RWPE2 (cell line): ENCODE measurements around the gene MRPS18A.

Source experiments
- ATAC-seq: fragments of 200-7000 bp; cut with Tn5 transposase; 3 replicates; pipeline ENCODE4 v1.9.1; 2021; ENCODE audit warnings: low read depth
- DNase-seq: peaks from one replicate; pipeline ENCODE4 v3.0.0-alpha.2; 2020; ENCODE audit warnings: low spot score
- H3K27ac ChIP-seq: fragments of 450-650 bp; 2 replicates; pipeline ENCODE4 v1.5.1; 2017; ENCODE audit warnings: mild to moderate bottlenecking; ENCODE audit not compliant: poor library complexity, severe bottlenecking
- H3K27me3 ChIP-seq: fragments of 250-450 bp; sonication (Bioruptor Pico); 2 replicates; pipeline ENCODE4 v1.5.1; 2021; ENCODE audit warnings: mild to moderate bottlenecking, moderate library complexity; ENCODE audit not compliant: insufficient read depth, poor library complexity, severe bottlenecking
- H3K36me3 ChIP-seq: fragments of 250-450 bp; sonication (Bioruptor Pico); 2 replicates; pipeline ENCODE4 v1.5.1; 2020; ENCODE audit warnings: low read depth, mild to moderate bottlenecking, moderate library complexity
- H3K4me1 ChIP-seq: fragments of 250-450 bp; sonication (Bioruptor Pico); 2 replicates; pipeline ENCODE4 v1.5.1; 2021; ENCODE audit warnings: mild to moderate bottlenecking, moderate library complexity; ENCODE audit not compliant: insufficient read depth, poor library complexity, severe bottlenecking
- H3K4me3 ChIP-seq: fragments of 250-450 bp; sonication (Bioruptor Pico); 2 replicates; pipeline ENCODE4 v1.5.1; 2021; ENCODE audit warnings: mild to moderate bottlenecking, moderate library complexity; ENCODE audit not compliant: severe bottlenecking
- H3K9me3 ChIP-seq: fragments of 250-450 bp; sonication (Bioruptor Pico); 2 replicates; pipeline ENCODE4 v1.5.1; 2021; ENCODE audit warnings: mild to moderate bottlenecking, moderate library complexity; ENCODE audit not compliant: severe bottlenecking
- CTCF ChIP-seq: fragments of 450-650 bp; IDR thresholded peaks from one replicate; pipeline ENCODE4 v1.5.1; 2017; ENCODE audit warnings: mild to moderate bottlenecking, moderate library complexity; ENCODE audit not compliant: poor library complexity, severe bottlenecking

The MRPS18A gene

DNA sequence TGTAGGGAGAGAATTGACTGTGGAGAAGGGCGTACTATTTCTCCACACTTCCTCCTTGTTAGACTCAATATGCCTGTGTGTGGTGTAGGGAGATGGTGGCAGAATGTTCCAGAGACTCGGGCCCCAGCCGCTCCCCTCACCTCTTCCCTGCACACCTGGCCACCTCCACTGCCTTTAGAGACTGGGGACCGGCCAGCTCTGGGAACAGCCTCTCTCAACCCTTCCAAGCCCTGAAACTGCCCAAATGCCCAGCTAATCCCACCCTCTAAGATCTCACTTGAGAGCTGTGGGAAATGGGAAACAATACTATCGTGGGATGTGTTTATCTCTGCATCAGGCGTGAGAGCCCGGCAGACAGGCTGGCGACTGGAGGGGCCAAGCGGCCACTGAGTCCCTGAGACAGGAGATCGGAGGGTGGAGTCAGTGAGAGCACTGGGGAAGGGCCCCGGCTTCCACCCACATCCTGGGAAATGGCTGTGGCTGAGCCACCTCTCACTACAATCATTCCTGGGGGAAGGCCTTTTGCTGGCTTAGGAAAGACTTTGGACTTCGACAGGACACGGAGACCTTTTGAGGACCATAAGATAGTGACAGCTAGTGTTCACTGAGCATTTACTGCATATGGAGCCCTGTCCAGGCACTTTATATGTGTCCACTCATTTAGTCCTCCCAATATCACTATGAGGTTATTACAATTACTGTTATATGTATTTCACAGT, 31.0 kb upstream of the MRPS18A start:
- TF ChIP-seq CTCF: no peak

DNA sequence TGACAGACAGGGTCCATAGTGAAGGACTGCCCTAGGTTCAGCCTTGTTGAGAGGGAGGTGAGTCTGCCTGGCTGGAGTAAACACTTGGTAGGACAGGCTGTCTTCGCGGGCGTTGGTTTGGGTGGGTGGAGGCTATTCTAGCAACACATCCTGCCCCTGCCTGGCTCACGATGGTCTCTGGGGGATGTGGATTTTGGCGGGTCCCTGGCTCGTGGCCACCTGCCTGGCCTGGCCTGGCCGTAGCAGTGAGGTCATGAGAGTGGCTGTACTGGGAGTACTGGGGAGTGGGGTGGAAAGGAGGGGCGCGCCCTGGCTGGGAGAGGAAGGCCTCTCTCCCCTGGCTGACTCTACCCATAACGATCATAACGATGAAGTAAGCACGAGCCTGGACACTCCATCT, 30.2 kb upstream of the MRPS18A start:
- no peaks in the 10 kb centered on the region for H3K27me3 ChIP-seq
- TF ChIP-seq CTCF: no peak
- no peak for ATAC-seq

More for the DNA sequence above, 31.0 kb upstream of the MRPS18A start:
- ATAC-seq (no peak), DNase-seq (no peak)
- H3K4me1 ChIP-seq: no peaks in the 10 kb centered on the region
- H3K4me3 ChIP-seq: no peak overlapping the region
- no peak overlapping the region for H3K27ac ChIP-seq
- no peaks in the 10 kb centered on the region for H3K36me3 ChIP-seq
- no peaks in the 10 kb centered on the region for H3K27me3 ChIP-seq
- H3K9me3 ChIP-seq: no peaks in the 10 kb centered on the region

GRCh38 chr6:43717389-43717788, 29.8 kb upstream of the MRPS18A start:
- Histone ChIP-seq H3K4me3 (no peak overlapping the region), H3K36me3 (no peaks in the 10 kb centered on the region), H3K4me1 (no peaks in the 10 kb centered on the region), H3K9me3 (no peaks in the 10 kb centered on the region), H3K27me3 (no peaks in the 10 kb centered on the region), H3K27ac (no peak overlapping the region)
- ATAC-seq: no peak
- no peak for DNase-seq
- no peak for TF ChIP-seq CTCF

More for the DNA sequence above, 30.2 kb upstream of the MRPS18A start:
- Histone ChIP-seq H3K4me3 (no peak overlapping the region), H3K27ac (no peak overlapping the region), H3K4me1 (no peaks in the 10 kb centered on the region), H3K9me3 (no peaks in the 10 kb centered on the region), H3K36me3 (no peaks in the 10 kb centered on the region)
- no peak for DNase-seq

- ATAC-seq (no peak), DNase-seq (no peak)
- Histone ChIP-seq H3K4me1 (no peaks in the 10 kb centered on the region), H3K27ac (no peak overlapping the region), H3K36me3 (no peaks in the 10 kb centered on the region), H3K9me3 (no peaks in the 10 kb centered on the region), H3K27me3 (no peaks in the 10 kb centered on the region), H3K4me3 (no peak overlapping the region)
- TF ChIP-seq CTCF: no peak
Measured at GRCh38 chr6:43716099-43716498, 28.5 kb upstream of the MRPS18A start.

DNA sequence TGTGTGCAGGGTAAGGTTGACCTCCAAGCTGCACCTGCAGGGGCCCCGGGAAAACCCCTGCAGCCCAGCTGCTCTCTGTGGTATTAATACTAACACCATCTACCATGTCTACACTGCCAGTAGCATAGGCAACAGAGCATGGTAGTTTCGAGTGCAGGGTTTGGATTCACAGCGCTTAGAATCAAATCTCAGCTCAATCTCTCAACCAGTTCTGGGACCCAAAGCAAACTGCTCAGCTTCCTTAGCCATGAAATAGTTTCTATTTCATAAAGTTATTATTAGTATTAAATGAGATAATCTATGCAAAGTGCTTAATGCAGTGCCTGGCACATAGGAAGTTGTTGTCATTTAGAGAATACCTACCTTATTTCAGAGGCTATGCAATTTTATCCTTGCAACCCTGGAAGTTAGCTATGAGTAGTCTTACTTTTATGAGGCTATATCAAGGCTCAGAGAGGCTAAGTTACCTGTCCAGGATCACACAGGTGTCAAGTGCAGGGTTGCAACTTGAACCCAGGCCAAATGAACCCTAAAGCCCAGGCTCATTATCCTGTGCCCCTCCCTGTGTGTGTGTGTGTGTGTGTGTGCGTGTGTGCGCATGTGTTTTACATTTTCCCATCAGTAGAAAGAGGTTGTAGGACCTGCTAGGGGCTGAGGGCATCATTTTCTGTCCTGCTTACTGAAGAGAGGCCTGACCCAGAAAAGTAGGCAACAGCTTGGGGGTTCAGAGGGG, 27.6 kb upstream of the MRPS18A start:
- Histone ChIP-seq H3K9me3 (no peaks in the 10 kb centered on the region), H3K36me3 (no peaks in the 10 kb centered on the region), H3K4me3 (no peak overlapping the region), H3K4me1 (no peaks in the 10 kb centered on the region), H3K27ac (no peak overlapping the region), H3K27me3 (no peaks in the 10 kb centered on the region)
- TF ChIP-seq CTCF: no peak
- no peak for DNase-seq
- no peak for ATAC-seq
